Eye (tissue), 1 donor: Measurements from ENCODE around the gene MBD4.
A peak's percentile ranks its signal among the peaks of the same experiment; 100 is the strongest.
"Not testable (repeated sequence)": the region's sequence is repeated elsewhere in the genome, so short reads cannot be mapped to it uniquely, and the experiment has no call there.

Source experiments
- DNase-seq: peaks from one replicate; pipeline ENCODE4 v3.0.0-alpha.2; 2015

Gene MBD4

GRCh38 chr3:129439817-129440617 is at the start of gene MBD4, which contains the start of gene IFT122:
Gene MBD4, minus strand, starts transcription at chr3:129439948. Its CDS starts 115 bp downstream, at chr3:129439833.
Gene IFT122, plus strand, starts transcription at chr3:129440224. Its CDS starts 107 bp downstream, at chr3:129440331.
- peak; percentile 99 for DNase-seq

- DNase-seq: not testable (repeated sequence)
These were observed 49.5 kb upstream of the MBD4 start for GRCh38 chr3:129489258-129489657.

GRCh38 chr3:129487868-129488335 is 48.2 kb upstream of the MBD4 start:
- DNase-seq: not testable (repeated sequence)

- no peak for DNase-seq
These were observed 47.6 kb upstream of the MBD4 start for GRCh38 chr3:129487183-129487867.

- DNase-seq: no peak
These were observed 46.9 kb upstream of the MBD4 start for GRCh38 chr3:129486664-129487035.

GRCh38 chr3:129485721-129486663 is 46.2 kb upstream of the MBD4 start:
- peak; percentile 27 for DNase-seq

GRCh38 chr3:129485146-129485545 is 45.4 kb upstream of the MBD4 start:
- DNase-seq: not testable (repeated sequence)

- no peak for DNase-seq
These were observed 44.1 kb upstream of the MBD4 start for GRCh38 chr3:129483870-129484269.

- no peak for DNase-seq
These were observed 43.0 kb upstream of the MBD4 start for GRCh38 chr3:129482721-129483120.

GRCh38 chr3:129481766-129482332 is 42.1 kb upstream of the MBD4 start:
- no peak for DNase-seq

GRCh38 chr3:129481225-129481765 is 41.5 kb upstream of the MBD4 start:
- DNase-seq: peak; percentile 62

GRCh38 chr3:129476586-129476985 is 36.8 kb upstream of the MBD4 start:
- DNase-seq: no peak

GRCh38 chr3:129475863-129476262 is 36.1 kb upstream of the MBD4 start:
- DNase-seq: no peak

GRCh38 chr3:129474984-129475804 is 35.4 kb upstream of the MBD4 start:
- no peak for DNase-seq

- DNase-seq: no peak
These were observed 34.0 kb upstream of the MBD4 start for GRCh38 chr3:129473769-129474152.

- DNase-seq: no peak
These were observed 33.5 kb upstream of the MBD4 start for GRCh38 chr3:129473067-129473768.

GRCh38 chr3:129470861-129471260 is 31.1 kb upstream of the MBD4 start:
- no peak for DNase-seq

GRCh38 chr3:129469026-129469425 is 29.3 kb upstream of the MBD4 start:
- DNase-seq: no peak

GRCh38 chr3:129467932-129468331 is 28.2 kb upstream of the MBD4 start:
- DNase-seq: no peak

- DNase-seq: no peak
These were observed 24.0 kb upstream of the MBD4 start for GRCh38 chr3:129463716-129464115.

GRCh38 chr3:129463094-129463493 is 23.3 kb upstream of the MBD4 start:
- no peak for DNase-seq
